Measurements from ENCODE around the gene GPBP1. TPM values are rescaled to one million over a fixed set of nuclear protein-coding genes. Genes with fewer than 3 reads are reported as not detected.

The GPBP1 gene
- total RNA-seq, 1 experiment from 2014 or later, result 69.5 TPM

GRCh38 chr5:57174890-57175510, 1.1 kb downstream of the GPBP1 start:
- H3K36me3 ChIP-seq (ENCODE audit: control insufficient read depth in 1 of 2, insufficient read depth in 2 of 2, low read length in 2 of 2), result peaks cover 18 to 34% of the 10 kb centered on the region in 2 experiments; a peak in 3 of 4 replicates
- peak overlapping the region; percentile 100 for H3K27ac ChIP-seq (ENCODE audit: low read depth, low read length)
- H3K9ac ChIP-seq (ENCODE audit: low read length), result peak overlapping the region; percentile 100
- H4K20me1 ChIP-seq (ENCODE audit: insufficient read depth), result peaks cover 6% of the 10 kb centered on the region; the same call in 1 of the 2 replicates
- TF ChIP-seq EGR1 (IDR thresholded peaks at IDR 0.05; ENCODE audit: low read depth) (no peak), RAD21 (IDR thresholded peaks at IDR 0.05; ENCODE audit: low read depth) (no peak), CBX3 (IDR thresholded peaks at IDR 0.05; ENCODE audit: low read depth) (no peak), FOSL1 (IDR thresholded peaks at IDR 0.05; ENCODE audit: low read depth) (no peak), EZH2phosphoT487 (IDR thresholded peaks at IDR 0.05; ENCODE audit: borderline replicate concordance) (no peak), SRF (IDR thresholded peaks at IDR 0.05; ENCODE audit: low read depth) (no peak), ZNF274 (IDR thresholded peaks at IDR 0.05; ENCODE audit: low read depth, low read length) (no peak), ELF1 (IDR thresholded peaks at IDR 0.05; ENCODE audit: borderline replicate concordance, low read depth) (no peak), TCF7L2 (IDR thresholded peaks at IDR 0.05; ENCODE audit: borderline replicate concordance, extremely low read depth, insufficient read depth, insufficient read length) (no peak), POLR2AphosphoS5 (IDR thresholded peaks at IDR 0.05; ENCODE audit: low read depth, low read length) (no peak), ZFX (IDR thresholded peaks at IDR 0.05) (no peak), EZH2 (IDR thresholded peaks at IDR 0.05) (no peak), SIN3A (IDR thresholded peaks at IDR 0.05; ENCODE audit: low read depth) (no peak), CEBPB (IDR thresholded peaks at IDR 0.05; ENCODE audit: low read depth) (no peak)
- TF ChIP-seq, protein P1, sequence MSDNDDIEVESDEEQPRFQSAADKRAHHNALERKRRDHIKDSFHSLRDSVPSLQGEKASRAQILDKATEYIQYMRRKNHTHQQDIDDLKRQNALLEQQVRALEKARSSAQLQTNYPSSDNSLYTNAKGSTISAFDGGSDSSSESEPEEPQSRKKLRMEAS (IDR thresholded peaks at IDR 0.05), result no peak
- TF ChIP-seq, protein P2, sequence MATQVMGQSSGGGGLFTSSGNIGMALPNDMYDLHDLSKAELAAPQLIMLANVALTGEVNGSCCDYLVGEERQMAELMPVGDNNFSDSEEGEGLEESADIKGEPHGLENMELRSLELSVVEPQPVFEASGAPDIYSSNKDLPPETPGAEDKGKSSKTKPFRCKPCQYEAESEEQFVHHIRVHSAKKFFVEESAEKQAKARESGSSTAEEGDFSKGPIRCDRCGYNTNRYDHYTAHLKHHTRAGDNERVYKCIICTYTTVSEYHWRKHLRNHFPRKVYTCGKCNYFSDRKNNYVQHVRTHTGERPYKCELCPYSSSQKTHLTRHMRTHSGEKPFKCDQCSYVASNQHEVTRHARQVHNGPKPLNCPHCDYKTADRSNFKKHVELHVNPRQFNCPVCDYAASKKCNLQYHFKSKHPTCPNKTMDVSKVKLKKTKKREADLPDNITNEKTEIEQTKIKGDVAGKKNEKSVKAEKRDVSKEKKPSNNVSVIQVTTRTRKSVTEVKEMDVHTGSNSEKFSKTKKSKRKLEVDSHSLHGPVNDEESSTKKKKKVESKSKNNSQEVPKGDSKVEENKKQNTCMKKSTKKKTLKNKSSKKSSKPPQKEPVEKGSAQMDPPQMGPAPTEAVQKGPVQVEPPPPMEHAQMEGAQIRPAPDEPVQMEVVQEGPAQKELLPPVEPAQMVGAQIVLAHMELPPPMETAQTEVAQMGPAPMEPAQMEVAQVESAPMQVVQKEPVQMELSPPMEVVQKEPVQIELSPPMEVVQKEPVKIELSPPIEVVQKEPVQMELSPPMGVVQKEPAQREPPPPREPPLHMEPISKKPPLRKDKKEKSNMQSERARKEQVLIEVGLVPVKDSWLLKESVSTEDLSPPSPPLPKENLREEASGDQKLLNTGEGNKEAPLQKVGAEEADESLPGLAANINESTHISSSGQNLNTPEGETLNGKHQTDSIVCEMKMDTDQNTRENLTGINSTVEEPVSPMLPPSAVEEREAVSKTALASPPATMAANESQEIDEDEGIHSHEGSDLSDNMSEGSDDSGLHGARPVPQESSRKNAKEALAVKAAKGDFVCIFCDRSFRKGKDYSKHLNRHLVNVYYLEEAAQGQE (IDR thresholded peaks at IDR 0.05; ENCODE audit: low read depth), result no peak
- TF ChIP-seq, protein P3, sequence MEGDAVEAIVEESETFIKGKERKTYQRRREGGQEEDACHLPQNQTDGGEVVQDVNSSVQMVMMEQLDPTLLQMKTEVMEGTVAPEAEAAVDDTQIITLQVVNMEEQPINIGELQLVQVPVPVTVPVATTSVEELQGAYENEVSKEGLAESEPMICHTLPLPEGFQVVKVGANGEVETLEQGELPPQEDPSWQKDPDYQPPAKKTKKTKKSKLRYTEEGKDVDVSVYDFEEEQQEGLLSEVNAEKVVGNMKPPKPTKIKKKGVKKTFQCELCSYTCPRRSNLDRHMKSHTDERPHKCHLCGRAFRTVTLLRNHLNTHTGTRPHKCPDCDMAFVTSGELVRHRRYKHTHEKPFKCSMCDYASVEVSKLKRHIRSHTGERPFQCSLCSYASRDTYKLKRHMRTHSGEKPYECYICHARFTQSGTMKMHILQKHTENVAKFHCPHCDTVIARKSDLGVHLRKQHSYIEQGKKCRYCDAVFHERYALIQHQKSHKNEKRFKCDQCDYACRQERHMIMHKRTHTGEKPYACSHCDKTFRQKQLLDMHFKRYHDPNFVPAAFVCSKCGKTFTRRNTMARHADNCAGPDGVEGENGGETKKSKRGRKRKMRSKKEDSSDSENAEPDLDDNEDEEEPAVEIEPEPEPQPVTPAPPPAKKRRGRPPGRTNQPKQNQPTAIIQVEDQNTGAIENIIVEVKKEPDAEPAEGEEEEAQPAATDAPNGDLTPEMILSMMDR (IDR thresholded peaks at IDR 0.05 in 2 of 3, conservative IDR thresholded peaks at IDR 0.05 in 1 of 3; ENCODE audit: borderline replicate concordance in 1 of 3, insufficient read depth in 1 of 3, low read depth in 2 of 3, low read length in 2 of 3), result no peak
- TF ChIP-seq, protein P4, sequence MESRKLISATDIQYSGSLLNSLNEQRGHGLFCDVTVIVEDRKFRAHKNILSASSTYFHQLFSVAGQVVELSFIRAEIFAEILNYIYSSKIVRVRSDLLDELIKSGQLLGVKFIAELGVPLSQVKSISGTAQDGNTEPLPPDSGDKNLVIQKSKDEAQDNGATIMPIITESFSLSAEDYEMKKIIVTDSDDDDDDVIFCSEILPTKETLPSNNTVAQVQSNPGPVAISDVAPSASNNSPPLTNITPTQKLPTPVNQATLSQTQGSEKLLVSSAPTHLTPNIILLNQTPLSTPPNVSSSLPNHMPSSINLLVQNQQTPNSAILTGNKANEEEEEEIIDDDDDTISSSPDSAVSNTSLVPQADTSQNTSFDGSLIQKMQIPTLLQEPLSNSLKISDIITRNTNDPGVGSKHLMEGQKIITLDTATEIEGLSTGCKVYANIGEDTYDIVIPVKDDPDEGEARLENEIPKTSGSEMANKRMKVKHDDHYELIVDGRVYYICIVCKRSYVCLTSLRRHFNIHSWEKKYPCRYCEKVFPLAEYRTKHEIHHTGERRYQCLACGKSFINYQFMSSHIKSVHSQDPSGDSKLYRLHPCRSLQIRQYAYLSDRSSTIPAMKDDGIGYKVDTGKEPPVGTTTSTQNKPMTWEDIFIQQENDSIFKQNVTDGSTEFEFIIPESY (IDR thresholded peaks at IDR 0.05; ENCODE audit: extremely low read depth, insufficient replicate concordance, low read length), result no peak
- TF ChIP-seq, protein P5, sequence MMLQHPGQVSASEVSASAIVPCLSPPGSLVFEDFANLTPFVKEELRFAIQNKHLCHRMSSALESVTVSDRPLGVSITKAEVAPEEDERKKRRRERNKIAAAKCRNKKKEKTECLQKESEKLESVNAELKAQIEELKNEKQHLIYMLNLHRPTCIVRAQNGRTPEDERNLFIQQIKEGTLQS (IDR thresholded peaks at IDR 0.05), result no peak
- no peak for DNase-seq (ENCODE audit: low read depth, low spot score)
- ATAC-seq, result no peak
- ChIA-PET RAD21 (ENCODE audit: low non-redundant PET in 1 of 2, low total read pairs in 2 of 2, uncharacterized antibody in 2 of 2, unreplicated experiment in 2 of 2) (no interaction called here), POLR2A (no interaction called here), CTCF (interaction anchor here (0.8 kb wide), 1 partner anchor 37 kb away, joined by 3 read pairs; no protein-coding TSS in a partner anchor)
- intact Hi-C loops (cut with micrococcal nuclease), result loop anchor here (1.0 to 5.0 kb wide), 2 partner anchors 143 to 266 kb away; partner anchors contain the start of gene SETD9
- no peaks in the 10 kb centered on the region for H3K9me2 ChIP-seq (ENCODE audit: insufficient read depth)
- BruUV-seq (replicated peaks), result no TSS peak
- H3K9me3 ChIP-seq (ENCODE audit: control insufficient read depth in 1 of 2, insufficient read depth in 1 of 2, low read depth in 1 of 2, low read length in 2 of 2), result no peaks in the 10 kb centered on the region
- H3K27me3 ChIP-seq (ENCODE audit: insufficient read depth, low read length), result no peaks in the 10 kb centered on the region
- peaks cover 61% of the 10 kb centered on the region for H3K79me2 ChIP-seq (ENCODE audit: insufficient read depth, low read length)
- peaks cover 28 to 49% of the 10 kb centered on the region in 2 experiments for H3K4me1 ChIP-seq (ENCODE audit: control insufficient read depth in 1 of 2, insufficient read depth in 2 of 2, low read length in 2 of 2)
- H3K4me3 ChIP-seq (replicated peaks in 1 of 2; ENCODE audit: low read depth in 1 of 2, low read length in 2 of 2), result peak overlapping the region; percentile 95 to 98
- peak overlapping the region; percentile 95 for H3K4me2 ChIP-seq (ENCODE audit: low read length)
- H2AFZ ChIP-seq (ENCODE audit: low read depth, low read length, poor library complexity, severe bottlenecking), result no peak overlapping the region
